Panc1 (cell line): ENCODE data around the gene LNX1.

Experiments
- CTCF ChIP-seq: fragments of 450-650 bp; IDR thresholded peaks from 2 replicates; pipeline ENCODE4 v1.5.1; 2017; ENCODE audit warnings: mild to moderate bottlenecking
- POLR2AphosphoS5 ChIP-seq: IDR thresholded peaks from 2 replicates; pipeline ENCODE4 v1.6.1; 2012; ENCODE audit warnings: mild to moderate bottlenecking, low read depth, low read length, moderate library complexity
- TCF7L2 ChIP-seq: IDR thresholded peaks from 2 replicates; pipeline ENCODE4 v1.6.1; 2011; ENCODE audit warnings: mild to moderate bottlenecking, low read depth, low read length, inconsistent platforms

- TF ChIP-seq POLR2AphosphoS5 (no peak), CTCF (no peak), TCF7L2 (no peak)
Measured at GRCh38 chr4:53444954-53445353, 146.3 kb downstream of the LNX1 start.
